OCI-LY1 (cell line): ENCODE data around the gene SMAD3.

Experiments
- CTCF ChIP-seq: fragments of 200-600 bp; sonication (generic), shearing (Covaris generic); IDR thresholded peaks from 2 replicates; pipeline ENCODE4 v1.5.1; 2017; ENCODE audit warnings: mild to moderate bottlenecking, antibody characterized with exemption, low read length, moderate library complexity, mixed read lengths
- EZH2 ChIP-seq: fragments of 200-600 bp; sonication (generic), shearing (Covaris generic); IDR thresholded peaks from 2 replicates; pipeline ENCODE4 v1.8.0; 2017; ENCODE audit warnings: borderline replicate concordance, mixed run types, mild to moderate bottlenecking, antibody characterized with exemption, low read length, moderate library complexity, mixed read lengths

- TF ChIP-seq CTCF (no peak), EZH2 (no peak)
Measured at GRCh38 chr15:67033571-67034044, 31.8 kb upstream of the SMAD3 start.
